ENCODE data around the gene CAMTA1.

DNA sequence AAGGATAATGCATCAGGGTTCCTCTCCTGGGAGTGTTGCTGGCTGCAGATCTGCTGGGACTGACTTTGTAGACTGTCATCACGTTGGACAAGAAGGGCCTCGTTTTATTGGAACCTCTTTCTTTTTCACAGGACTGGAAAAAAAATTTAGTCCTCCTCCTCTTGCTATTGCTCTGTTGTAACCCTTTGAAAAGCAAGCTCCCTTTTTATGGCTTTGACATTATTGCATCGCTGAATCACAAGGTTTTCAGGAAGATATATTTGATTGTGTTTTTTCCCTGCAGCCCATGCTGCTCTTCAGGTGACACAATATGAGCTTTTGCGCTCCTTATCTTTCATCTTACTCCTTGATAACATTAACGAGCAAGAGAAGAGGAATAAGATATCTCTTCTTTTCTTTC is 290.9 kb downstream of the CAMTA1 start:
- TF ChIP-seq, protein P1, sequence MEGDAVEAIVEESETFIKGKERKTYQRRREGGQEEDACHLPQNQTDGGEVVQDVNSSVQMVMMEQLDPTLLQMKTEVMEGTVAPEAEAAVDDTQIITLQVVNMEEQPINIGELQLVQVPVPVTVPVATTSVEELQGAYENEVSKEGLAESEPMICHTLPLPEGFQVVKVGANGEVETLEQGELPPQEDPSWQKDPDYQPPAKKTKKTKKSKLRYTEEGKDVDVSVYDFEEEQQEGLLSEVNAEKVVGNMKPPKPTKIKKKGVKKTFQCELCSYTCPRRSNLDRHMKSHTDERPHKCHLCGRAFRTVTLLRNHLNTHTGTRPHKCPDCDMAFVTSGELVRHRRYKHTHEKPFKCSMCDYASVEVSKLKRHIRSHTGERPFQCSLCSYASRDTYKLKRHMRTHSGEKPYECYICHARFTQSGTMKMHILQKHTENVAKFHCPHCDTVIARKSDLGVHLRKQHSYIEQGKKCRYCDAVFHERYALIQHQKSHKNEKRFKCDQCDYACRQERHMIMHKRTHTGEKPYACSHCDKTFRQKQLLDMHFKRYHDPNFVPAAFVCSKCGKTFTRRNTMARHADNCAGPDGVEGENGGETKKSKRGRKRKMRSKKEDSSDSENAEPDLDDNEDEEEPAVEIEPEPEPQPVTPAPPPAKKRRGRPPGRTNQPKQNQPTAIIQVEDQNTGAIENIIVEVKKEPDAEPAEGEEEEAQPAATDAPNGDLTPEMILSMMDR (IDR thresholded peaks at IDR 0.05; ENCODE audit: borderline replicate concordance, extremely low read depth, low read length, poor library complexity, severe bottlenecking) = no peak
- no peak for TF ChIP-seq EZH2 (IDR thresholded peaks at IDR 0.05; ENCODE audit: borderline replicate concordance, low read depth, low read length, severe bottlenecking)

Measured in DND-41 (cell line).